CD4-positive, alpha-beta T cell (primary cell): ENCODE measurements around the gene PGD. TPM values are rescaled to one million over a fixed set of nuclear protein-coding genes. Genes with fewer than 3 reads are reported as not detected.

Experiments used
- ATAC-seq: fragments of 200-7000 bp; cut with Tn5 transposase; one replicate; pipeline ENCODE4 v1.10.0; 2022; ENCODE audit warnings: mild to moderate bottlenecking; ENCODE audit not compliant: poor library complexity
- CTCF ChIA-PET: fragments of 350-600 bp; sonication (Branson Sonifier 250); formaldehyde crosslinking; loops from one replicate; lab custom pipeline; 2021; ENCODE audit warnings: antibody characterized with exemption, inconsistent platforms; lab: Charles Lee
- POLR2A ChIA-PET: fragments of 350-600 bp; sonication (Branson Sonifier 250); formaldehyde crosslinking; loops from one replicate; lab custom pipeline; 2021; ENCODE audit warnings: antibody characterized with exemption, inconsistent platforms; lab: Charles Lee
- DNase-seq, 14 experiments: peaks; one replicate each; pipeline ENCODE4 v3.0.0-alpha.2; 2013 to 2020; ENCODE audit warnings: mixed read lengths in 2 of 14
- H3K27ac ChIP-seq, 2 donors: one replicate each; pipeline versions ENCODE4 v1.5.1 to v1.7.0; 2013; ENCODE audit warnings: low read length in 2 of 2, low read depth in 1 of 2, mild to moderate bottlenecking in 1 of 2
- H3K27me3 ChIP-seq, 2 experiments: 1 replicate in 1 of 2; 2 replicates in 1 of 2; pipeline versions ENCODE4 v1.6.1 to v1.7.0; 2013; ENCODE audit warnings: low read length in 2 of 2, control low read depth in 1 of 2, mild to moderate bottlenecking in 1 of 2, moderate library complexity in 1 of 2; ENCODE audit not compliant: insufficient read depth in 2 of 2, control insufficient read depth in 1 of 2
- H3K36me3 ChIP-seq: one replicate; pipeline ENCODE4 v1.6.1; 2013; ENCODE audit warnings: low read length, control low read depth; ENCODE audit not compliant: insufficient read depth
- H3K4me1 ChIP-seq: one replicate; pipeline ENCODE4 v1.6.1; 2013; ENCODE audit warnings: low read length, control low read depth; ENCODE audit not compliant: insufficient read depth
- H3K4me3 ChIP-seq: one replicate; pipeline ENCODE4 v1.5.1; 2013; ENCODE audit warnings: mild to moderate bottlenecking, low read length, moderate library complexity
- H3K9me3 ChIP-seq, 2 experiments: 1 replicate in 1 of 2; 2 replicates in 1 of 2; pipeline versions ENCODE4 v1.6.1 to v1.7.0; 2013; ENCODE audit warnings: low read length in 2 of 2, mild to moderate bottlenecking in 2 of 2, control low read depth in 1 of 2, moderate library complexity in 1 of 2; ENCODE audit not compliant: control insufficient read depth in 1 of 2, insufficient read depth in 1 of 2
- H3K27ac Mint-ChIP-seq: one replicate; pipeline ENCODE4 v1.8.0; 2020; ENCODE audit warnings: mixed read lengths
- H3K27me3 Mint-ChIP-seq: one replicate; pipeline ENCODE4 v1.8.0; 2021; ENCODE audit warnings: mixed read lengths
- H3K36me3 Mint-ChIP-seq: one replicate; pipeline ENCODE4 v1.8.0; 2021; ENCODE audit warnings: low read depth, mixed read lengths
- H3K4me1 Mint-ChIP-seq: one replicate; pipeline ENCODE4 v1.8.0; 2021; ENCODE audit warnings: low read depth, mixed read lengths
- H3K4me3 Mint-ChIP-seq: one replicate; pipeline ENCODE4 v1.8.0; 2020; ENCODE audit warnings: mild to moderate bottlenecking, mixed read lengths
- H3K9me3 Mint-ChIP-seq: one replicate; pipeline ENCODE4 v1.8.0; 2020; ENCODE audit warnings: mixed read lengths
- intact Hi-C, 2 experiments: fragments of 100-400 bp; cut with DNase I in 1 of 2; cut with micrococcal nuclease in 1 of 2; formaldehyde crosslinking; loops; one replicate each; pipeline versions ENCODE4 v1.15.1 to v1.9.0; 2023 to 2025; cut with DNase I, micrococcal nuclease
- total RNA-seq, 174 experiments: library from RNA in 2 of 174; stranded (reverse) in 2 of 174; gene quantifications; one replicate each; pipeline ENCODE4 v1.2.3 and lab custom pipeline; 2021 to 2026
- TF ChIP-seq, protein P1 (sequence below): fragments of 200-600 bp; IDR thresholded peaks from one replicate; pipeline ENCODE4 v1.8.0; 2022; ENCODE audit warnings: antibody characterized with exemption, mild to moderate bottlenecking

Gene PGD
- total RNA-seq, 2 experiments from 2014 or later, result 16.7 to 17.4 TPM

- ChIA-PET CTCF (interaction anchor here (0.7 kb wide), 1 partner anchor 58 kb away, joined by 3 read pairs; no protein-coding TSS in a partner anchor), POLR2A (no interaction called here)
- H3K4me3 Mint-ChIP-seq, result no peak overlapping the region
- no peak for DNase-seq
- no peak overlapping the region for H3K27ac ChIP-seq
- no peak overlapping the region for H3K27ac Mint-ChIP-seq
- no peaks in the 10 kb centered on the region for H3K4me1 ChIP-seq
- intact Hi-C loops, result no loop called here
- no peaks in the 10 kb centered on the region for H3K27me3 Mint-ChIP-seq
- H3K9me3 ChIP-seq, result no peaks in the 10 kb centered on the region
- no peaks in the 10 kb centered on the region for H3K27me3 ChIP-seq
- H3K9me3 Mint-ChIP-seq, result no peaks in the 10 kb centered on the region
- TF ChIP-seq, protein P1, sequence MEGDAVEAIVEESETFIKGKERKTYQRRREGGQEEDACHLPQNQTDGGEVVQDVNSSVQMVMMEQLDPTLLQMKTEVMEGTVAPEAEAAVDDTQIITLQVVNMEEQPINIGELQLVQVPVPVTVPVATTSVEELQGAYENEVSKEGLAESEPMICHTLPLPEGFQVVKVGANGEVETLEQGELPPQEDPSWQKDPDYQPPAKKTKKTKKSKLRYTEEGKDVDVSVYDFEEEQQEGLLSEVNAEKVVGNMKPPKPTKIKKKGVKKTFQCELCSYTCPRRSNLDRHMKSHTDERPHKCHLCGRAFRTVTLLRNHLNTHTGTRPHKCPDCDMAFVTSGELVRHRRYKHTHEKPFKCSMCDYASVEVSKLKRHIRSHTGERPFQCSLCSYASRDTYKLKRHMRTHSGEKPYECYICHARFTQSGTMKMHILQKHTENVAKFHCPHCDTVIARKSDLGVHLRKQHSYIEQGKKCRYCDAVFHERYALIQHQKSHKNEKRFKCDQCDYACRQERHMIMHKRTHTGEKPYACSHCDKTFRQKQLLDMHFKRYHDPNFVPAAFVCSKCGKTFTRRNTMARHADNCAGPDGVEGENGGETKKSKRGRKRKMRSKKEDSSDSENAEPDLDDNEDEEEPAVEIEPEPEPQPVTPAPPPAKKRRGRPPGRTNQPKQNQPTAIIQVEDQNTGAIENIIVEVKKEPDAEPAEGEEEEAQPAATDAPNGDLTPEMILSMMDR, result no peak
- H3K36me3 Mint-ChIP-seq, result peaks cover 33% of the 10 kb centered on the region
- no peak overlapping the region for H3K4me3 ChIP-seq
- peaks cover 14% of the 10 kb centered on the region for H3K36me3 ChIP-seq
- ATAC-seq, result no peak
- H3K4me1 Mint-ChIP-seq, result no peaks in the 10 kb centered on the region
These were observed 38.8 kb upstream of the PGD start for GRCh38 chr1:10360045-10360444.

DNA sequence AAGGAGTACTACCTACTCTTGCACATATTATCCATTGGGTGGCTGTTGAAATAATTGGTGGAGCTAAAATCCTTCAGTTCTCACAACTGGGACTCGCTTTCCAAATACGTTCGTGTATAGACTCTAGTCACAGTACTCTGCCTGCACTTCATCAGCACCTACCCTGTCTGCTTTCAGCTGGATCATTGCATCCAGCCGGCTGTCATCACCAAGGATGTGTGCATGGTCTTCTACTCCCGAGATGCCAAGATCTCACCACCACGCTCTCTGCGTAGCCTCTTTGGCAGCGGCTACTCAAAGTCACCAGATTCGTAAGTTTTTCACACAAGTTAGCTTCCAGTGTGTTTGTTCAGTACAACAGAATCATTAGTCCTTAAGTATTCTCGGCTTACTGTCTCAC is 37.3 kb upstream of the PGD start:
- TF ChIP-seq, protein P1, result no peak
- Mint-ChIP-seq H3K9me3 (no peaks in the 10 kb centered on the region), H3K27me3 (no peaks in the 10 kb centered on the region), H3K4me1 (no peaks in the 10 kb centered on the region), H3K4me3 (no peak overlapping the region), H3K36me3 (peaks cover 47% of the 10 kb centered on the region), H3K27ac (no peak overlapping the region)
- Histone ChIP-seq H3K4me3 (no peak overlapping the region), H3K27ac (no peak overlapping the region), H3K27me3 (no peaks in the 10 kb centered on the region), H3K4me1 (no peaks in the 10 kb centered on the region), H3K9me3 (no peaks in the 10 kb centered on the region), H3K36me3 (peaks cover 23% of the 10 kb centered on the region)
- CTCF ChIA-PET, result no interaction called here
- ATAC-seq (no peak), DNase-seq (no peak)
- POLR2A ChIA-PET, result no interaction called here
- intact Hi-C loops, result no loop called here

DNA sequence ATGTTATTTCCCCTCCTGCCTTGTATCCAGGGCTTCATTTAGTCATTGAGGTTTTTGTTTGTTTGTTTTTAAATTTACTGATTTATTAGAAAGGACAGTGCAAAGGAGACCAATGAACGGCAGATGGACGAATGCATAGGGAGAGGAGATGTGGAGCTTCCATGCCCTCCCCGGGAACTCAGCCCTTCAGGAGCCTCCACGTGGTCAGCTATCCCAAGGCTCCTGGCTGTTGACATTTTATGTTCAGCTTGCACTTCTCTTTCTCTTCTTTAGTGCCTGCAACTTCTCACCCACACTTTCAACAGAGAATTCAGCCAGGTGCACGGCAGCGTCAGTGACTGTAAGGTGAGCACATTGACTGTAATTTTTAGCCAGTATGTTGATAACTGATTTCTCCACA is 30.7 kb upstream of the PGD start:
- DNase-seq, result no peak
- no peak overlapping the region for H3K27ac ChIP-seq

More for the DNA sequence above, 30.7 kb upstream of the PGD start:
- H3K4me1 Mint-ChIP-seq, result no peaks in the 10 kb centered on the region
- Histone ChIP-seq H3K4me1 (no peaks in the 10 kb centered on the region), H3K4me3 (no peak overlapping the region), H3K27me3 (no peaks in the 10 kb centered on the region), H3K36me3 (peaks cover 23% of the 10 kb centered on the region), H3K9me3 (no peaks in the 10 kb centered on the region)
- no peak overlapping the region for H3K4me3 Mint-ChIP-seq
- ATAC-seq, result no peak
- ChIA-PET CTCF (no interaction called here), POLR2A (no interaction called here)
- intact Hi-C loops, result no loop called here
- TF ChIP-seq, protein P1, result no peak
- no peak overlapping the region for H3K27ac Mint-ChIP-seq
- H3K9me3 Mint-ChIP-seq, result no peaks in the 10 kb centered on the region
- no peaks in the 10 kb centered on the region for H3K27me3 Mint-ChIP-seq
- peaks cover 45% of the 10 kb centered on the region for H3K36me3 Mint-ChIP-seq
